T-helper 1 cell treated with Interleukin-12 subunit alpha and Interleukin-12 subunit beta and Interleukin-4 antibody, amounts not matched to agents 30 ng/mL and 1 ng/mL, for 36 hours (primary cell): ENCODE measurements around the gene CHAT. TPM values are rescaled to one million over a fixed set of nuclear protein-coding genes. Genes with fewer than 3 reads are reported as not detected.

ENCODE experiments used
- intact Hi-C: fragments of 100-400 bp; cut with micrococcal nuclease; formaldehyde crosslinking; loops from one replicate; pipeline ENCODE4 v1.15.1; 2024
- total RNA-seq: library from RNA; stranded (reverse); gene quantifications from 2 replicates; pipeline ENCODE4 v1.2.3, GENCODE V29; 2022

Gene CHAT
- total RNA-seq = not detected in 2 replicates

GRCh38 chr10:49613882-49614241 is at the start of gene CHAT:
Gene CHAT (plus strand): TSS chr10:49614037. CDS start chr10:49614190, 153 bp downstream.
- intact Hi-C loops = loop anchor here (5.0 kb wide), 1 partner anchor 63 kb away; the partner anchor contains the start of gene C10orf53

- intact Hi-C loops = no loop called here
These were observed 49.3 kb upstream of the CHAT start for GRCh38 chr10:49564461-49565009.

GRCh38 chr10:49567810-49568209 is 46.0 kb upstream of the CHAT start:
- intact Hi-C loops = no loop called here

DNA sequence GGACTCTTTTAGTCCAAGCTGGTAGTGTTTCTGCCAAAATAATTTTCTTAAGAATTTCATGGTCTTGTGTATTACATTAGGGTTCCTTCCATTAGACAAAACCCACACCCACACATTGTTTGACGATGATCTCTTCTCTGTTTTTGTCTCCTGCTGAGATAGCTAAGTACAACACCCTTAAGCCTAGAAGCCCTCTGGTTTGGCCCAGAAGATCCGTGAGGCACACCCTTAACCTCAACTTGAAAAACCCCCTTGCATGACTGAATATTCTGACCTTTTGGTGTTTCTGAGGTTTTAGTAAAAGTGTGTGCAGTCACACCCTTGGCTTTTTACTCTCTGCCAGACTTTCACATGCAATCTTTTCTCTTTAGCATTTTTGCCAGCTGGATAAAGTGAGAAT is 45.6 kb upstream of the CHAT start:
- intact Hi-C loops = no loop called here

DNA sequence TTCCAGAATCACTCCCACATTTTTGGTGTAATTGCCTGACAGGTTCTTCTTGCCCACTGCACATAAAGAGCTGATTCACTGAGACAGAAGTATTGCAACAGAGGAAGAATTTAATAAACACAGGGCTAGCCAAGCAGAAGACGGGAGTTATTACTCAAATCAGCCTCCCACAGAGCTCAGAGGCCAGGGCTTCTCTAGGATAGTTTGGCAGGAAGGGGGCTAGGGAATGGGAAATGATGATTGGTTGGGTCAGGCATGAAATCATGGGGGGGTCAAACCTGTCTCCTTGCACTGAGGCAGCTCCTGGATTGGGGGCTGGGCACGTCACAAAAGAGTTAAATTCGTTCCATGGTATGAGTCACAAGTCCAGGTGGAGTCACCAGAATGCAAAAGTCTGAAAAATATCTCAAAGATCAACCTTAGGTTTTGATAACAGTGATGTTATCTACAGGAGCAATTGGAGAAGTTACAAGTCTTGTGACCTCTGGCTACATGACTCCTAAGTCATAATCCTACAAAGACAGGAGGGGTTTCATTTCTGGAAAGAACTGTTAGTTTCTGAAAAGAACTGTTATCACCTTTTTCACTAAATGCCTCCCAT is 44.7 kb upstream of the CHAT start:
- intact Hi-C loops = no loop called here

DNA sequence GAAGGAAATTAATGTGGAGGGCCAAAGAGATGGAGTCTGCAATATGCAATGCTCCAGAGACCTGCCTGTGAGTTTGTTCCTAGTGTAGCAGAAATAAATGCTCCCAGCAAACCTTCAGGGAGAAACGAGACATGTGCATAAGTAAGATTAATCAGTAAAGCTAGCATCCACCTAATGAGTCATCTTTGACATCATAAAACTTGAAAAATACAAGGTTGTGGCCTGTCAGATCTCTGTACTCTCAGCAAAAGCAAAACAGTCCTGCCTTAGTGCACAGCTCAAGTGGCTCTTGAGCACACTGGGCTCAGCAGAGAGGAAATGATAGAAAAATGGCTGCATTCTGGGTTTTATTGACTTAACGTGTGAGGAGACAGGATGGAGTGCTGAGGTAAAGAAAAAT is 42.4 kb upstream of the CHAT start:
- intact Hi-C loops = no loop called here

- intact Hi-C loops = no loop called here
These were observed 41.2 kb upstream of the CHAT start for GRCh38 chr10:49572594-49573114.

GRCh38 chr10:49575489-49576072 is 38.3 kb upstream of the CHAT start:
- intact Hi-C loops = no loop called here

- intact Hi-C loops = no loop called here
These were observed 36.5 kb upstream of the CHAT start for GRCh38 chr10:49577182-49577925.

DNA sequence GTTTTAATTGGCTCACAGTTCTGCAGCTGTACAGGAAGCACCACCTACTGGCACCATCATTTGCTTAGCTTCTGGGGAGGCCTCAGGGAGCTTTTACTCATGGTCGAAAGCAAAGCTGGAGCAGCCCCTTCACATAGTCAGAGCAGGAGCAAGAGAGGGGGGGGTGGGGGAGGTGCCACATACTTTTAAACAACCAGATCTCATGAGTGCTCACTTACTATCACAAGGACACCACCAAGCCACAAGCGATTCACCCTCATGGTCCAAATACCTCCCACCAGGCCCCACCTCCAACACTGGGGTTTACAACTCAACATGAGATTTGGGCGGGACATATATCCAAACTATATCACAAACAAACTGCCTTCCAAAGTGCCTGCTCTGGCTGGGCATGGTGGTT is 35.4 kb upstream of the CHAT start:
- intact Hi-C loops = no loop called here

- intact Hi-C loops = no loop called here
These were observed 34.2 kb upstream of the CHAT start for GRCh38 chr10:49579621-49580020.

DNA sequence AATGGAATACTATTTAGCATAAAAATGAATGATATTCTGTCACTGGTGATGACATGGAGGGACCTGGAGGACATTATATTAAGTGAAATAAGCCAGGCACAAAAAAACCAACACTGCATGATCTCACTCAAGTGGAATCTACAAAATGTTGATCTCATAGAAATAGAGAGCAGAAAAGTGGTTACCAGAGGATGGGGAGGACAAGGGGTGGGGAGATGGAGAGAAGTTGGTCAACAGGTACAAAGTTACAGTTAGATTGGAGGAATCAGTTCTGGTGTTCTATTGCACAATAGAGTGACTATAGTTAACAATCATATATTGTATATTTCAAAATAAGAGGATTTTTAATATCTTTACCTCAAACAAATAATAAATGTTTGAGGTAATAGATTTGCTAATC is 28.4 kb upstream of the CHAT start:
- intact Hi-C loops = no loop called here

GRCh38 chr10:49587981-49588380 is 25.9 kb upstream of the CHAT start:
- intact Hi-C loops = no loop called here

GRCh38 chr10:49592726-49593563 is 20.9 kb upstream of the CHAT start:
- intact Hi-C loops = loop anchor here (1.0 to 10.0 kb wide), 5 partner anchors 14 to 682 kb away; partner anchors contain the start of gene WASHC2A

DNA sequence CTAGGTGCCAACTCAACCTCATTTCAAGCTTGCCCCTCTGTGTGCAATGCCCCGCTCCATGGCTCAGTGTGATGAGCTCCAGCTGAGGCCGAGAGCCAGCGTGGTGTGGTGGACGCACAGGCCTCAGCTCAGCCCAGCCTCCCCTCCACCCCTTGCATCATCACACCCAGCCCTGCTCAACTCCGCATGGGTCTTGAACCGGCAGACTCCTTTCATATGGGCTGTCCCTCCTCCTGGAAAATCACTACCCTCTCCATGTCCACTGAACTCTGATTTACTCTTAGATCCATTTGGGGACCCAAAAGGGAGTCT is 20.3 kb upstream of the CHAT start:
- intact Hi-C loops = loop anchor here (1.0 to 10.0 kb wide), 5 partner anchors 14 to 682 kb away; partner anchors contain the start of gene WASHC2A

DNA sequence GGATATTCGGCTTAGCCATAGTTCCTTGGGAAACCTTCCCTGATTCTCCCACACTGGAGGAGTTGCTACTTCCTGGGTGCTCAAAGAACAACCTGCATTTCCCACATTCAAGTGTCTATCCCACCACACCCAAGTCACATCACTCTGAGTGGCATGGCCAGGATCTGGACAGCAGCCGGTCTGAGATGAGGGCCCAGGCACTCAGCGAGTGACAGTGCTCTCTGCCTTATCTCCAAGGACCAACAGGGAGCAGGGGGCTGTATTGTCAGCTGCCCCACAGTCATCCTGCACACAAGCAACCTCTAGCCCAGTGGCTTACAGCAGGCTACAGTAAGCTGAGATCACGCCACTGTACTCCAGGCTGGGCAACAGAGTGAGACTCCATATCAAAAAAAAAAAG is 19.8 kb upstream of the CHAT start:
- intact Hi-C loops = loop anchor here (1.0 to 10.0 kb wide), 6 partner anchors 13 to 827 kb away; partner anchors contain the start of gene WASHC2A

DNA sequence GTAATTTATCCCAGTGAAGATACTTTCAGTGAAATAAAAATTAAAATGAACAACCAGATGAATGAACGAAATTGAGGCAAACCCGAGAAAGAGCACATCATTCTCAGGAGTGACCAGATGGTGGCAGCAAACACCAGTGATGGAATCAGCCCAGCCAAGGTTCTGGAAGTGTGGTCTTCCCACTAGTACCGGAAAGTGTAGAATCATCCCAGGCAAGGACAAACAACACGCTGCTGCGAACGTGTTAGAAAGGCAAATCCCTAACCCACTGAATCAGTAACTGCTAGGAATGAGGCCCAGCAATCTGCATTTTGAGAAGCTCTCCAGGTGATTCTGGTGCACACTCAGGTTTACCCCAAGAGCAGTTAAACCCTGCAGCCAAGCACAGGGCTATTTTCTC is 19.2 kb upstream of the CHAT start:
- intact Hi-C loops = loop anchor here (1.0 to 10.0 kb wide), 3 partner anchors 320 to 827 kb away; partner anchors contain the start of gene WASHC2A

DNA sequence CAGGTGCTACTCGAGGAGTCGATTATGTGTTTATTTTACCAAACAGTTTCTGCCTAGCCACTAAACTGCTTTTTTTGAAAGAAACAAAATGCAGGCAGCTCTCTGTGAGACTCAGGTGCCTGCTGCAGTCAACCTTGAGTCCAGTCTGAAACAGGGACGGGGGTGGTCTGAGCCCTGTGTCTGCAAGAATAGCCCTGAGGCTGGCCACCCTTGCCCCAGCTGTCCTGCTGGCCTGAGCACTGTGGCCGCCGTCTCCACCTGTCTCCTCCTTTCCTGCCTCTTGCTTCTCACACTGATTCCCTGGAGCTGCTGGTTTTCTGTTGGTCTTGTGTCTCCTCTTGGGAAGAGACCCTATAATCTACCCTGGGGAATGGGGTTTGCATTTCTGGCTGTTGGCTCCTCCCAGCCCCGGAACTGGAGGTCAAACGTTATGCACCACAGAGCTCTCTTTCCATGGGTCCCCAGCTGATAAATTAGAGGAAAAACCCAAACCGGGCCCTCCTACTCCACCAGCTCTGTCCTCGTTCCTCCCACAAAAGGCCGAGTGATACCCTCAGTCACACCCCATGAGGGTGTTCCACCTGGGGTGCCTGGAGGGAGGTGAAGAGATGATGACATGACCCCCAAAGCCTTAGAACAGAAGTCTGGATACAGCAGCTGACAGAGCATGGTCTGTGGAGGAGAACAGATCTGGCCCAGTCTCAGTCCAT is 18.7 kb upstream of the CHAT start:
- intact Hi-C loops = loop anchor here (10.0 kb wide), 1 partner anchor 320 kb away; no protein-coding TSS in a partner anchor

- intact Hi-C loops = loop anchor here (10.0 kb wide), 1 partner anchor 319 kb away; no protein-coding TSS in a partner anchor
These were observed 17.9 kb upstream of the CHAT start for GRCh38 chr10:49595713-49596492.

DNA sequence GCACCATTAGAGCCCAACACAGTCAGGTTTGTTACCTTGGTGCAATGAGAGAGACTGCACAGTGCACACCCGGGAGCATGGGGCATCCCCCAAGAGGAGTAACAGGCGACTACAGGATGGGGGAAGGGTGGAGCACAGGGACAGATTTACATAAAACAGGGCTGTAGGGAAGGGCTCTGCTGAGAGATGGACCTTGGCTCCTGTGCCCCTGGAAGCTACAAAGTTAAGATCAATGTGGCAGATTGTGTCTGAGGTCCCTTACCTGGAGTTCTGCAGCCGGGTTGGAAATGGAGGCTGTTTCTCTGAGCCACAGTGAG is 17.4 kb upstream of the CHAT start:
- intact Hi-C loops = loop anchor here (10.0 kb wide), 1 partner anchor 318 kb away; no protein-coding TSS in a partner anchor
